ENCODE results near the gene DNAH7.

DNAH7 gene

GRCh38 chr2:195961873-195962272, 106.8 kb downstream of the DNAH7 start:
- TF ChIP-seq CTCF (conservative IDR thresholded peaks at IDR 0.05): no peak
- H3K27ac ChIP-seq: no peak overlapping the region

- no peak overlapping the region for H3K27ac ChIP-seq
- TF ChIP-seq CTCF (conservative IDR thresholded peaks at IDR 0.05): no peak
Measured at GRCh38 chr2:195959341-195959740, 109.3 kb downstream of the DNAH7 start.

DNA sequence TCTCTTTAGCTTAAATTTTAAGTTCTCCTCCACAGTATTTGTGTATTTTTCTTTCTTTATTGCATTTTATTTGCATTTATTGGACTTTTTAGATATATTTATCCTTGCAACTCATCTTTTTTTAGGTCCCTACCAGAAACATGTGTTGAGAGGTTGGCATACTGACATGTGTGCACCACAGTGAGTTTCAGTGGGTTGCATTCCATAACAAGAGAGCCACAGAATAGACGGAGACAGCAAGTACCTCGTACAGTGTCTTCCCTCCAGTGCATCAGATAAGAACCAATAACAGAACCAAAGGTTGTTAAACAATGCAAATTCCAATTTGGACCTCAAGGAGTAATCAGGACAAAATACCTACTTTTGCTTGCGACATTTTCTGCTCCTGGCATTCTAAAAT, 111.9 kb downstream of the DNAH7 start:
- no peak overlapping the region for H3K27ac ChIP-seq
- no peak for TF ChIP-seq CTCF (conservative IDR thresholded peaks at IDR 0.05)

DNA sequence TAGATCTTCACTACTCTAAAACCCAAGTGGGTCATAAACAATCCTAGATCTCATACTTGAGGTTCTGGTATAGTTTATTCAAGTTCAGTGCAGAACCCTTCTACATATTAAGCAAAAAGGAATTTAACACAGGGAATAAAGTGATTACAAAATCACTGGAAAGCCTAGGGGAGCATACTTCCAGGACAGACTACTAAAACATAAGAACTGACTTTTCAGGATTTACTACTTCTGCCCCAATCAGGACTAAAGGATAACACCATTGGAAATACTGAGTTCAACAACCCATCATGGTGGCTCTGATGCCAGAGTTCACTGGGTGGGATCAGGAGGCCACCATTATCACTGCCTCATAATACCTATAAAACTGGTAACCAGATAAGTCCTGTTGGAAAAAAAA, 123.6 kb downstream of the DNAH7 start:
- no peak for TF ChIP-seq CTCF (conservative IDR thresholded peaks at IDR 0.05)

DNA sequence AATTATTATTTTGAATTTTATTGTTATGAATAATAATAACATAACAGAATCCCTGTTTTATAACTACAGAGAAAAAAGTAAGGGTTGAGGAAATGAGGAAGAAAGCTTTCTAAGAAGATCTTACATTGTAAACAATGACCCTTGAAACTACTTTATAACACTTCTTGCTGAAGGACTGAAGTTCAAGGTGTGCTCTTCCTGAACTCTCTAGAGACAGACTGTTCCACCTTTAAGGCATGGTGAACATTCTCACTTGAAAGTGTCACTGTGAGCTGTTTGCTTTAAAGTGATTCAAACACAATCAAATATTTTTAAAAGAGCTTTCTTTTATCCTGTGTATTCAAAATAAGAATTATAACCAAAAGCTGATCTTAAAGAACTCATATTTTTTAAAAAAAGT, 131.5 kb downstream of the DNAH7 start:
- TF ChIP-seq CTCF (conservative IDR thresholded peaks at IDR 0.05): no peak

More for the DNA sequence above, 123.6 kb downstream of the DNAH7 start:
- H3K27ac ChIP-seq: no peak overlapping the region

DNA sequence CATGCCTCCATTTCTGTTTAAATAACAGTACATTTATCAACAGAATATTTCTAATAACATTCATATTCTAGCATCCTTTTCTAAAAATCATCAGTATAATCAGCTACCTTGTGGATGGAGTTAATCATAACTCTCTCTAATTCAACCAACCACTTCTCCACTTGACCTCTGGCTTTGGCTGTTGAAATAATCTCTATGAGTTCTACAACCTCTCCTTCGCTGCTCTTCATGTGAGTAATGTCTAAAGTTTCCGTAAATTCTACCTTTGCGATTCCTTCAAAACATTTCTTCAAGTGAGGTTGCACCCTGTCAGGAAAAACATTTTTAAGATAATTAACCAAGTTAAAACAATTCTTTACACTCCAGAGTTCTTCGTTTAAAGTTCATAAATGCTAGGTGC, 134.2 kb downstream of the DNAH7 start:
- no peak for TF ChIP-seq CTCF (conservative IDR thresholded peaks at IDR 0.05)
- H3K27ac ChIP-seq: no peak overlapping the region

More for the DNA sequence above, 131.5 kb downstream of the DNAH7 start:
- no peak overlapping the region for H3K27ac ChIP-seq

- H3K27ac ChIP-seq: no peak overlapping the region
- no peak for TF ChIP-seq CTCF (conservative IDR thresholded peaks at IDR 0.05)
Measured at GRCh38 chr2:195929531-195929930, 139.1 kb downstream of the DNAH7 start.

- TF ChIP-seq CTCF (conservative IDR thresholded peaks at IDR 0.05): no peak
- H3K27ac ChIP-seq: no peak overlapping the region
Measured at GRCh38 chr2:195925120-195925519, 143.5 kb downstream of the DNAH7 start.
